ENCODE results near the gene ZC3H4.
"Not testable (repeated sequence)": the region's sequence is repeated elsewhere in the genome, so short reads cannot be mapped to it uniquely, and the experiment has no call there.

ZC3H4 gene

DNA sequence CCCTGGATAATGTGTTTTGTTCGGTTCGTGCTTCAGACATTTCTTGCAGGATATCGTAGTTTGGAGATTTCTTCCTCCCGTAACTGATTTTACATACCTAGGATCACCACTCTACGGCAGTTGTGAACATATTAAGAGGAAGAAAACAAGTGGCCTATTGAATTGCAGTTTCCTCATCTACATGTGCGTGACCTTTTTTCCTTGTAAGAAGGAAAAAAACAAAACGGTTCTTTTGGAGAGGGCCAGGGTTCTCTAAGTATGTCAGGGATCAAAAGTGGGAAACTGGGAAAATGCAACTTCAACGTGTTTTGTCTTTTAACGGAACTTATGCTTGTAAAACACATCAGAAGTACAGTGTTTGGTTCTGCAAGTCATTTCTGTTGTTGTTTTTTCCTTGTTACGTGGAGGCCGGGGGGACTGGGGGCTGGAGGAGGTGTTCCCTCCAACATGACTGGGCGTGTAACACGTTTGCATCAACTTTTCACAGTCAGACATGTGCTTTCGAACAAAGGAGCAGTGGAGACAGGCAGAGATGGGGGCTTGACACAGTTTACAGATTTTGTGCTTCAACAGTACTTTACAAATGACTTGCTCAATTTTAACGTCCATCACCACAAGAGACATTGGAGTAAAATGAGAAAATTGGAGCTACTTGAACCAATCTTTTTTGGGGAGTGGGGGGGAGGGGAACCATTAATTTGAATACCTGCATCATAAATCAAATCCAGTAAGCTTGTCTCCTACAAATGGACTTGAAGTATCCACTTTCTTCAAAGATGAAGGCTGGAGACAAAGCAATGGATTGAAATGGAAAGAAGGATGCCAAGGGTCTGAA, 3.8 kb downstream of the ZC3H4 start:
- intact Hi-C loops (cut with DNase I) = loop anchor here (5.0 kb wide), 1 partner anchor 247 kb away; the partner anchor contains the start of gene ARHGAP35
- peak in 3 of 10 donors; percentile 27 to 64 (median 49) for DNase-seq

DNA sequence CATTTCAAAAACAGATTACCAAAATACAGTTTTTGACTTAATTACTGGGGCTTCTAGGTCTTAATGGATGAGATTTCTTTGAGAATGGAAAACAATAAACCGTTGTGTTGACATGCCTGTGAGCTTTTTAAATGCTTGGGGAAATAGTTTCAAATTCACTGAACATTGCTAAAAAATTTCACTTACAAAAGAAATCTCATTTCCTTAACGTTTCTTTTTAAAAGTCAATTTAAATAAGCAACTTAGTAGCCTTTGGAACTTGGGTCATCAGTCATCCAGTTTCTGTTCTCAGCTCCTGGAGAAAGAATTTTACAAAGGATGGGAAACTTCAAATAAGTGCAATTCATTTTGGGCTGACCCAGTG, 4.4 kb downstream of the ZC3H4 start:
- DNase-seq = no peak
- intact Hi-C loops (cut with DNase I) = no loop called here

DNA sequence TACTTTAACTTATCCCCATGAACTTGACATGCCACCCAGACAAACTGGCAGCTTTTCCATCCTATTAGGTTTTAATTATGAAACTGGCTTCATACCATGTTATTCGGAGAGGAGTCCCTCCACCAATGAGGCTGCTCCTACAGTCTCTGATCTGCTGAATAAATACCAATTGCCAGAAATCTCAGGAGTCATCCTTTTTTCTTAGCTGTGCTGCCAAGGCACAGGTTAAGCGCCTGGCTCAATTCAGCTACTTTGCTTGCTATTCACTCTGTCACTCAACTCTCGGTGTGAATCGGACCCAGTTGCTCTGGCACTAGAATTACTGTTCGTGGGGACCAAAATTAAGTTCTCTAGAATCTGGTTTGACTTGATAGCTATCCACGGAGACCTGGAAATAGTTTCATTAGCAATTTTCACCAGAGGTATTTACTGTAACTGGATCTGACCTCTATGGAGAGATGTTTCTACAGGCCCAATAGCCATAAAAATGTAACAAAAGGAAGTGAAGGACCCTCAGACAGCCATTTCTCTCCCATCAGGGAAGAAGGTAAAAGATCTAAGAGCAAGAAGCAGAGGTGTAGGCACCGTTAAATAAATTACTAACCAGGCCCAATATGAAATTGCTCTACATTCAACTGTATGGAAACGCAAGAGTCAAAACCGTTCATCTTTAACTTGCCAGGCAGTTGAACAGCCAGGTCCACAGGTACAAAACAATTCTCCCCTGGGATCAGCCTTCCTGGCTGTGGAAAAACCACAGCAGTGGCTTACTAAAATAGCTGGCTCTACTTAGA, 5.4 kb downstream of the ZC3H4 start:
- intact Hi-C loops (cut with DNase I) = no loop called here
- peak in 3 of 10 donors; percentile 31 to 39 (median 37) for DNase-seq

DNA sequence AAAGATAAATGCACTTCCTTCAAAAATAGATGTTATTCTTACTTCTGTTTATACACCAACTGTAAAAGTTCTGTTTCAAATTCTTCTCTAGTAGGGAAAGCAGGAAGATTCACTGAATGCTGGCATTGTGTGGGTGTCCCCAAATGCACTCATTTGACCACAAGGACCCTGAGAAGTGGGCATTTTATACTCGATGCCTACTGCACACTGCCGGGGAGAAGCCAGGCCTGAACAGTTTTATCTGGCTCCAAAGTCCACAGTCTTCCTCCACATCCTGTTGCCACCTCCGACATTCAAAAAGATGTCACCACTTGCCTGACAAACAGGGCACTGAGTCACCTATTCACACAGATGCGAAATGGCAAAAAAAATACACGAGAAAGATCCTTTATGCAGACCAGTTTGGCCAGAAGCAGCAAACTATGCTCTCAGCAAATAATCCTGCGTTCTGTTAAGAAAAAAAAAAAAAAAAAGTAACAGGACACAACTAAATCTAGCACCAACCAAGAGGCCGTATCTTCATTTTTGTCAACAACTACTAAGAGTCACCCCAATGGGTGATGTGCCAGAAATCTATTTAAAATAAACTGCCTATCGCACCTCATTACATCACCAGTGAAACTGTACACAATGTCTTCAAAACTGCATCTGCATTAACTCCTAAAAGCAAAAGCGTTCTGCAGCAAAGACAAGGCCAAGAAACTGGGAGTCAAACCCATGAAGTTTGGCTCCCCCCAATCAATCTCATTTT, 6.2 kb downstream of the ZC3H4 start:
- intact Hi-C loops (cut with DNase I) = no loop called here
- DNase-seq = peak in 3 of 10 donors; percentile 18 to 41 (median 24)

DNA sequence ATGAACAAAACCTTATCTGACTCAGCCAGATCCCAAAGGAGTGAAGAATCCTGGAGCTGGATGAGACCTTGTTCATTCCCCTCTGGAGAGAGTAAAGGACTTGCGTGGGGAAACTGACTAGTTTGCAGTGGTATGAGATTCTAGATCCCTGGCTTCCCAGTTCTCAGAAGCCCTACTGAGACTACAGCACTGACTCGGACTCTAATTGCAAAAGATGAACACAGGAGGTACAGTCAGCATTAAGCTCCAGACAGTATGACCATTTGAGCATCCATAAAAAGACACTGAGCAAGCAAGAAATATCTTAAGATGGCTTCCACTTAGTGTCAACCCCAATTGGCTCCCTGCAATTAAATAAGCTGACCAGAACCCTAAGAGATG, 6.8 kb downstream of the ZC3H4 start:
- intact Hi-C loops (cut with DNase I) = no loop called here
- DNase-seq = no peak

DNA sequence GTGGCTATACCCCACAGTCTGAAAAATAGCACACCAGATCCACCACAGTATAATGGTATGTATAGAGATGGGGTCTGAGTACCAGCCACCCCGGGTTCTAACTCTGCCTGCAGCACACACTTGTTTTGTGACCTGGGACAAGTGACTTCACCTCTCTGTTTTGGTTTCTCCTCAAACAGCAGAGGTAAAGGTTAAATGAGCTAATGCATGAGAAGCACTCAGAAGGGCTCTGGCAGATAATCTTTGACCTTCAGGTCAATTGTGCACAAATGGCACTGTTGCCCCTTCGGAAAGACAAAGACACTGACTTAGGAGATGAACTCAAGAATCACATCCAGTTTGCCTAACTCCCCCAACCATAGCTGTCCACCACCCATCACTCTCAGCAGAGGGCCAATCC, 7.7 kb downstream of the ZC3H4 start:
- intact Hi-C loops (cut with DNase I) = no loop called here
- peak in 1 of 10 donors; percentile 24 for DNase-seq

DNA sequence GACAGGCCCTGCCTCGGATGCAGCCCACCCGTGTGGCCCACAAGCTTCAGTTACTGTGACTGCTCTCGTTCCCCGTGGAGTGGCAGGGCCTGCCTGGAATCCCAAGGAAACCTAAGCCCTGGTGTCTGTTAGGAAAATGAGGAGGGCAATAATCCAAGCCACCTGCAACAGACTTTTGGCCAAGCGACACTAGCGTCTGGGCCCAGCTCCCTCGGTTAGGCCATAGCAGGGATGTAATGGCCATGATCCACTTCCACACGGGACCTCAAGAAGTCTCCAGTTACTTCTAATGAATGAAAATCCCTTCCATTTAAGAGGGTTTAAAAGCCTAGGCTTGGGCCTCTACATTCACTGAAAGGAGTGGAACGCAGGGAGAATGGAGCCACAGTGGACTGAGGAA, 8.9 kb downstream of the ZC3H4 start:
- DNase-seq = peak in 3 of 10 donors; percentile 35 to 38 (median 36)
- intact Hi-C loops (cut with DNase I) = no loop called here

DNA sequence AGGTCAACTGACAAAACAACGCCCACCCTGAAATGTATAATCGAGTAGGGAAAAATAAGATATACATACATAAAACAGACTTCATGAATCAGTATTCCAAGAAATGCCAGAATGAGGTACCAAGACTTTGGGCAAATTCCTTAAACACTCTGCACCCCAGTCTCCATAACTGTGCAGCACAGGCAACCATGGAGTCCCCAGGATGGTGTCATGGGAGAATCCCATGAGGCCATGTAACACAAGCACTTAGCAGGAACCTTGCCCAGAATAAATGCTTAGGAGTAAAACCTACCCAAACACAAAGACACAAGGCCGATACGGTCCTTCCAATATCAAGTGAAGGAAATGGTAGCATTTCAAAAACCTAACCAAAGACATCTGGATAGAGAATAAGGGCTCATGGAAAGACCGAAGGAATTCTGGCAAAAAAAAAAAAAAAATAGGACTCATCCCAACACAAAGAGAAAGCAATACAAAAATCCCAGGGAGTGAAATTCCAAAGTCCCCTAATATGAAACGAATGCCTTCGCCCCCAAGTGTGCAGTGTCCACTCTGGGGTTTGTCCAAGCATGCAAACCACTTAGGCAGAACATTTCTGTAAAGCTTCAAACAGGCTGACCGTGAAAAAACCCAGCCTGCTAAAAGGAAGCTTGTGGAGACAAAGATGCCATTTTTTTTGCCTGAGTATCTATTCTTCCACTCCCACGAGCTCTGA, 11.1 kb downstream of the ZC3H4 start:
- DNase-seq = peak in 2 of 10 donors; percentile 20 to 22
- intact Hi-C loops (cut with DNase I) = no loop called here

DNA sequence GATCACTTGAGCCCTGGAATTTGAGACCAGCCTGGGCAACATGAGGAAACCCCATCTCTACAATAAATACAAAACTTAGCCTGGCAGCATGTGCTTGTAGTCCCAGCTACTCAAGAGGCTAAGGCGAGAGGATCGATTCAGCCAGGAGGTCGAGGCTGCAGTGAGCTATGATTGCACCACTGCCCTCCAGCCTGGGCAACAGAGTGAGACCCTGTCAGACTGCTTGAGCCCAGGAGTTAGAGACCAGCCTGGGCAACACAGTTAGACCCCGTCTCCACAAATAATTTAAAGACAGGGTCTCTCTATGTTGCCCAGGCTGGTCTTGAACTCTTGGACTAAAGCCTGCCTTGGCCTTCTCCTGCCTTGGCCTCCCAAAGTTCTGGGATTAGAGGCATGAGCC, 12.5 kb downstream of the ZC3H4 start:
- DNase-seq = peak in 3 of 10 donors; percentile 14 to 58 (median 14)
- intact Hi-C loops (cut with DNase I) = not testable (repeated sequence)

DNA sequence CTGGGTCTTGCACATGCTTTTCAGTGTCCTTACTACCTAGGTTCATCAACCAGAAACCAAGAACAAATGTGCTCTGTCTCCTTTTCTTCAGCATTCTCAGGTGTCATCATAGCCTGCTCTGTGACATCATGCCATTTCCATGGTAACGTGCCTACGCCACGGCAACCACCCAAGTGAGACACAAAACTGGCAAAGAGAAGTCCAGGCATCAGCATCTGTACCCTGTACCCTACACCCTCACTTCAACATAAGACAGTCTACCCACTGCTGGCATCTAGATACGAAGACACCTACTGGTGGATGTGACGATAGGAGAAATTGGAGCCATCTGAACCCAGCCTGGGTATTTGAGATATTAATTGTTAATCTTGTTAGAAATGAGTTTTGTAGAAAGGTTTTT, 13.3 kb downstream of the ZC3H4 start:
- peak in 2 of 10 donors; percentile 14 for DNase-seq
- intact Hi-C loops (cut with DNase I) = no loop called here

DNA sequence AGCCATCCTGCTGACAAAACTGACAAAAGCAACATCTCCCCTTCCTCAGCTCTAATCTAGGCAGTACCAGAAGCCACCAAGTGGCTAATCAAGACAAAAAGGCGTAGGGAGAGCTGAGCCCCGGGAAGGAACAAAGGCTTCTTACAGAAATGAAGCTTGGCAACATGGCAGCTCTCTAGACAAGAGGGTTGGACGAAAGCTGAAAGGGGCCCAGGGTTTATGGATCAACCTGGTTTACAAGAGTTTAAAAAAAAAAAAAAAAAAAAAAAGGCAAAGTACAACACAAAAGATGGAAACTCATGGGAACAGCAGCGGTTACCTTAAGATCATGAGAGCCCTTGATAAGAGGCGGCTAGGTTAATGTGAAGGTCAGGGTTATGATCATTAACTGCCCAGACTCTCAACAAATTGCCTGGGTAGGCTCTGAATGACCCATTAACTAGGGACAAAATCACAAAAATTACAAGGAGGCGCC, 14.0 kb downstream of the ZC3H4 start:
- DNase-seq = peak in 1 of 10 donors; percentile 19
- intact Hi-C loops (cut with DNase I) = no loop called here

DNA sequence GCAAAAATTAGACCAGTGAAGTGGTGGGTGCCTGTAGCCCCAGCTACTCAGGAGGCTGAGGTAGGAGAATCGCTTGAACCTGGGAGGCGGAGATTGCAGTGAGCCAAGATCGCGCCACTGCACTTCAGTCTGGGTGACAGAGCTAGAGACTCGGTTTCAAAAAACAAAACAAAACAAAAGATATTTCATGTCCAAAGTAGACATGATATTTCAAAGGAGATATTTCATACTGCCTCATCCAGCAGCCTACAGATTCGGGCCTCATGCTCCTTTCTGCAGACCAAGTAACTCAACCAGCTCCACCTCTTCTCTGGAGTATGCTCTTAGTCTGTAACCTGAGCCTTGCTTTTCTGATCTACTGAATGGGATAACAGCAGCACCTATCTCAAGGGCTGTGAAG, 15.0 kb downstream of the ZC3H4 start:
- intact Hi-C loops (cut with DNase I) = no loop called here
- peak in 1 of 10 donors; percentile 31 for DNase-seq

DNA sequence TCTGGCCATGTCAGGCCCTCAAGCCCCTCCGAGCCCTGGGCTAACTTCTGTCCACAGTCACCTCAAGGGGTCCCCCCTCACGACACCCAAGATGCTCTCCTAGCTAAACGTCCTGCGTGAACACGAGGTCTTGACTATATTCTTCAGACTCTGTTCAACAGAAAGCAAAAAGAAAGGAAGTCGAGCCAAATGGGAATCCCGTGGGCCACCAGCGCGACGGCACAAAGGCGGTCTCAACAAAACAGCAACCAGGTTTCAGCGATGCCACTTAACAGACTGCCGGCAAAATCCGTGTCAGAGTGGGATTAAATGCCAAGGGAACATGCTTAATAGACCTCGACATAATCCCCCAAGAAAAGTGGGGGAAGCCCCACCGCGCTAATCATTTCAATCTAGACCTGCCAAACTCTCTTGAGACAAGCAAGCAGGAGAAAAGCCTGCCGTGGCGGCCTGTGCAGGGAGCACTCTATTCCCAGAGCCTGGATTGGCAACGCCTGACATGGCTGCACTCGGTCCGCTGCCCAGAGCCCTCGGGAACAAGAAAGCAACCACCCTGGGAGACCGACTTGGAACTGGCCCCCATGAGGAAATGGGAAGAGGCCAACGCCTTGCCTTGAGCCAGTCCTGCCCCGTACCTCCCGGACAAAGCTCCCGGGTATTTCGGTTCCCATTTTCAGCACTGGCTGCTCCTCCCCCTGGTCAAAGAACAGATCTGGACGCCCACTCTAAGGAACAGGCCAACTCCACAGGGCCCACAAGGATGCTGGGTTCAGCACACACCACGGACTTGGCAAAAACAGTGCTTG, 16.0 kb downstream of the ZC3H4 start:
- intact Hi-C loops (cut with DNase I) = no loop called here
- peak; percentile 40 to 92 (median 66) for DNase-seq

DNA sequence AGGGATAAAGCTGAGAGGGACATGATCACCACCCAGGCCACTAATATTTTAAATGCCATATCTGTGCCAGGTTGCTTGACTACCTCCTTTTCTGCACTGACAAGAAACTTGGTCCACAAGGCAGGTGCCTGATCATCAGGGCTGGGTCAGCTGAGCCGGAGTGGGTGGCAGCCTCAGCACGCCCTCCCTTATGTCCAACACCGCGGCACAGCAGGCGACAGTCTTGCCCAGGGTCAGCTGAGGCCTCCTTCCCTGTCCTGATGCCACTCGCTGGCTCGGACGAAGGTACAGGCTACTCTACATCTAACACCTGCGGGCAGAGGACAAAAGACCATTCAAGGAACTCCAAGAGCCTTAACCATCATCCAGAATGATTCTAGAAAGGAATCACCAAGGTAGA, 16.9 kb downstream of the ZC3H4 start:
- DNase-seq = peak in 2 of 10 donors; percentile 58 to 61
- intact Hi-C loops (cut with DNase I) = no loop called here

DNA sequence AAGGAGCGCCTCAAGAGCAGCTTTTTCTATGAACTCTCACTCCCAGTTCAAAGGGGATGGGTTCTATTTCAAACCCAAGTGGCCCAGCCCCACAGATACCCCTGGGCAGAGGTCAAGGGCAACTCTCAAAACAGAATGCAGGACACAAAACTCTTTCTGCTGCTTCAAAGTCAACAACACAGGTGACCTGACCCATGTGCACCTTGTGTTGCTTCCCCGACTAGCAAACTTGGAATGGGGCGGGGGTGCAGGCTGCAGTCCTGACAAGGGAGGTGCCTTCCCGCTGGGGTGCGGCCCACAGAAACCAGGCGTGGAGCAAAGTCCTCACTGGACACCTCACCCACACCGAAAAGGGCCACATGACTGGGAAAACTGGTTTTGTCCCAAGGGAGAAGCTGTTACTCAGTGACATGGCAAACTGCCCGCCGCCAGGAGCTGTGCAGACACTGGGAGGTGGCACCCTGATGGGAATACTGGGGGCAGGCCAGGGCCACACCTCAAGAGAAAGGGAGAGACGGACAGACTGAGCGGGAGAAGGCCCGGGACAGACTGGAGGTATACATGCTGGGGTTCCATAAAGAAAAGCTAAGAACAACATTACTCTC, 17.4 kb downstream of the ZC3H4 start:
- DNase-seq = peak in 2 of 10 donors; percentile 73 to 82
- intact Hi-C loops (cut with DNase I) = no loop called here

DNA sequence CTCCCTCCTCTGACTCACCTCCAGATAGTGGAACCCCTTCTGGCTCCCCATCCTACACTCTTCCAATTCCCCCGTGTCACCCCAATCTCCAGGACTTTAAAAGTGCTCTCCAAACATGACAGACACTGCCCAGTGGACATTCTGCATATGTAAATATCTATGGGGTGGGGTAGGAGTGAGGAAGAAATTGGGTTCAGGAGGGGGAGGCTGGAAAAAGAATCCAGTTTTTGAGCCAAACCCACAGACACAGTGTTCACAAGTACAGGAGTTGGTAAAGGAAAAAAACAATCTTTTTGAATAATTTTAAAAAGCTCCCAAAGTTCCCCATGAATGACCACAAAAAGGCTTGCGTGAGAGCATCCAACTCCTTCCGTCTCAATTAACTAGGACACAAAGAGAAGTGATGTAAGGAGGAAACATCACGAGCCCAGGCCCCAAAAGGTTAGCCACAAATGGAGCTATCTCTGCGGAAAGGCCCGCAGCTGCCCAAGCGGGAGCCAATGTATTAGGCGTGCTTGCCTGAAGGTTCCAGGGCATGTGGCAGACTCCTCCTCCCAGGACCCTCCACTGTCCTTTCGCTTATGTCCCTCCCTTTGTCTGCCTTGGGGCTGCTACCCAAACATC, 18.0 kb downstream of the ZC3H4 start:
- intact Hi-C loops (cut with DNase I) = no loop called here
- peak in 2 of 10 donors; percentile 57 to 70 for DNase-seq

DNA sequence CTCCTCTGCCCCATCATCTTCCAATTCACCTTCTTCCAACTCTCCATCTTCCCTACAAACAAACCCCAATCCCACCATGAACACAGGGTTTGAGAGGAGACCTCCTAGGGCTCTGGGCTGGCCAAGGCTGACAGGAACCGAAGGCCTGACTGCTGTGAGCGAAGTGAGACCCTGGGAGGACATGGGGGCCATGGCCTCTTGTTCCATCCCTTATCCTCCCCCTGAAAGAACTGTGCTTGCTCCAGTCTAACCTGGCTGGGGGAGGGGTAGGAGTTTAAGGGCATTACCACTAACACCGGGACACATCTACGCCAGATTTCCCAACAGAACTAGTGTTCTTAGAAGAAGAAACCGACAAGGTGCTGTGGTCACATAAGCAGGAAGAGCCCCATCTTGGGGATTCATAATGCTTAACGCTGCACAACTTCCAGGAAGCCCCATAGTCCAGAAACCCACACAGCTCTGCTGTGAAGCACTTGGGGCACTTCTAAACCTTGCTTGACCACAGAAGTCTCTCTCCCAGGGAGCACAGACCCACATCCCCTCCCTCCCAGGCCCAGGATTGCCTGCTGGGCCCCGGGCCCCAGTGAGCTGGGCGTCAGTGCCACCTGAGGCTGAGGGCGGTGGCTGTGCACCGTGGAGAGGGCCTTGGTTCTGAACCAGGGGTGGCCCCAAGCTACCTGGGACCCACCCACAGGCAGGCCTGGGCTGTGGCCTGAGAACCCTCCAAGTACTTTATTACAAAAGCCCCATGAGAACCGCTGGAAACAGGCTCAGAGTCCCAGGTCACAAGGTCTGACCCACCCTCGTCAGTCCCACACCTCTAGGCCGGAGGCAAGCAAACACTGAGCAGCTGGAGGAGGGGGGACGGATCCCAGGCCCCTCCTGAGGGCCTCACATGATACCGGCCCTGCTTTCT, 18.8 kb downstream of the ZC3H4 start:
- intact Hi-C loops (cut with DNase I) = no loop called here
- DNase-seq = peak in 3 of 10 donors; percentile 12 to 75 (median 41)
